ENCODE data around the gene CDK14.

Gene CDK14

GRCh38 chr7:90671571-90671970 lies 75.5 kb downstream of the CDK14 start:
- TF ChIP-seq CTCF (IDR thresholded peaks at IDR 0.05; ENCODE audit: borderline replicate concordance, extremely low read depth, low read length, poor library complexity, severe bottlenecking) = no peak
- no peak for TF ChIP-seq EZH2 (IDR thresholded peaks at IDR 0.05; ENCODE audit: borderline replicate concordance, low read depth, low read length, severe bottlenecking)
- no peak overlapping the region for H3K4me3 ChIP-seq (ENCODE audit: low read depth in 1 of 2, low read length in 2 of 2)
- H3K9me3 ChIP-seq (ENCODE audit: insufficient read depth, low read length, severe bottlenecking) = no peaks in the 10 kb centered on the region
- DNase-seq = no peak
- H3K4me2 ChIP-seq (ENCODE audit: insufficient read depth, low read length) = no peak overlapping the region
- H3K36me3 ChIP-seq (ENCODE audit: insufficient read depth, low read length) = no peaks in the 10 kb centered on the region
- no peaks in the 10 kb centered on the region for H4K20me1 ChIP-seq (ENCODE audit: insufficient read depth, low read length)
- ATAC-seq (ENCODE audit: insufficient read depth, low read depth) = no peak
- no peak overlapping the region for H2AFZ ChIP-seq (ENCODE audit: low read depth, low read length)
- H3K4me1 ChIP-seq (ENCODE audit: insufficient read depth, low read length) = no peaks in the 10 kb centered on the region
- no peak overlapping the region for H3K27ac ChIP-seq (ENCODE audit: low read length)
- no peaks in the 10 kb centered on the region for H3K27me3 ChIP-seq (ENCODE audit: insufficient read depth, low read length, poor library complexity)
- no peak overlapping the region for H3K9ac ChIP-seq (ENCODE audit: low read depth, low read length)
- no peaks in the 10 kb centered on the region for H3K79me2 ChIP-seq (ENCODE audit: insufficient read depth, low read length)

- H3K9ac ChIP-seq (ENCODE audit: low read depth, low read length) = no peak overlapping the region
- H3K4me2 ChIP-seq (ENCODE audit: insufficient read depth, low read length) = no peak overlapping the region
- no peak overlapping the region for H3K27ac ChIP-seq (ENCODE audit: low read length)
- H3K36me3 ChIP-seq (ENCODE audit: insufficient read depth, low read length) = no peaks in the 10 kb centered on the region
- no peak for DNase-seq
- no peaks in the 10 kb centered on the region for H3K4me1 ChIP-seq (ENCODE audit: insufficient read depth, low read length)
- H3K79me2 ChIP-seq (ENCODE audit: insufficient read depth, low read length) = no peaks in the 10 kb centered on the region
- no peaks in the 10 kb centered on the region for H4K20me1 ChIP-seq (ENCODE audit: insufficient read depth, low read length)
- ATAC-seq (ENCODE audit: insufficient read depth, low read depth) = no peak
- H3K4me3 ChIP-seq (ENCODE audit: low read depth in 1 of 2, low read length in 2 of 2) = no peak overlapping the region
- no peaks in the 10 kb centered on the region for H3K9me3 ChIP-seq (ENCODE audit: insufficient read depth, low read length, severe bottlenecking)
- H3K27me3 ChIP-seq (ENCODE audit: insufficient read depth, low read length, poor library complexity) = no peaks in the 10 kb centered on the region
- no peak overlapping the region for H2AFZ ChIP-seq (ENCODE audit: low read depth, low read length)
- TF ChIP-seq EZH2 (IDR thresholded peaks at IDR 0.05; ENCODE audit: borderline replicate concordance, low read depth, low read length, severe bottlenecking) = no peak
- TF ChIP-seq CTCF (IDR thresholded peaks at IDR 0.05; ENCODE audit: borderline replicate concordance, extremely low read depth, low read length, poor library complexity, severe bottlenecking) = no peak
Observed at GRCh38 chr7:90672210-90672609, 76.1 kb downstream of the CDK14 start.

- DNase-seq (no peak), ATAC-seq (ENCODE audit: insufficient read depth, low read depth) (no peak)
- Histone ChIP-seq H3K36me3 (ENCODE audit: insufficient read depth, low read length) (no peaks in the 10 kb centered on the region), H3K4me1 (ENCODE audit: insufficient read depth, low read length) (no peaks in the 10 kb centered on the region), H3K79me2 (ENCODE audit: insufficient read depth, low read length) (no peaks in the 10 kb centered on the region), H3K27ac (ENCODE audit: low read length) (no peak overlapping the region), H2AFZ (ENCODE audit: low read depth, low read length) (no peak overlapping the region), H3K9me3 (ENCODE audit: insufficient read depth, low read length, severe bottlenecking) (no peaks in the 10 kb centered on the region), H4K20me1 (ENCODE audit: insufficient read depth, low read length) (no peaks in the 10 kb centered on the region), H3K4me2 (ENCODE audit: insufficient read depth, low read length) (no peak overlapping the region), H3K9ac (ENCODE audit: low read depth, low read length) (no peak overlapping the region), H3K4me3 (ENCODE audit: low read depth in 1 of 2, low read length in 2 of 2) (no peak overlapping the region), H3K27me3 (ENCODE audit: insufficient read depth, low read length, poor library complexity) (no peaks in the 10 kb centered on the region)
- TF ChIP-seq CTCF (IDR thresholded peaks at IDR 0.05; ENCODE audit: borderline replicate concordance, extremely low read depth, low read length, poor library complexity, severe bottlenecking) = no peak
- no peak for TF ChIP-seq EZH2 (IDR thresholded peaks at IDR 0.05; ENCODE audit: borderline replicate concordance, low read depth, low read length, severe bottlenecking)
Observed at GRCh38 chr7:90674625-90675024, 78.5 kb downstream of the CDK14 start.

- Histone ChIP-seq H4K20me1 (ENCODE audit: insufficient read depth, low read length) (no peaks in the 10 kb centered on the region), H3K27ac (ENCODE audit: low read length) (no peak overlapping the region), H3K36me3 (ENCODE audit: insufficient read depth, low read length) (no peaks in the 10 kb centered on the region), H2AFZ (ENCODE audit: low read depth, low read length) (no peak overlapping the region), H3K79me2 (ENCODE audit: insufficient read depth, low read length) (no peaks in the 10 kb centered on the region), H3K4me1 (ENCODE audit: insufficient read depth, low read length) (no peaks in the 10 kb centered on the region), H3K4me2 (ENCODE audit: insufficient read depth, low read length) (no peak overlapping the region), H3K9me3 (ENCODE audit: insufficient read depth, low read length, severe bottlenecking) (no peaks in the 10 kb centered on the region), H3K9ac (ENCODE audit: low read depth, low read length) (no peak overlapping the region), H3K27me3 (ENCODE audit: insufficient read depth, low read length, poor library complexity) (no peaks in the 10 kb centered on the region), H3K4me3 (ENCODE audit: low read depth in 1 of 2, low read length in 2 of 2) (no peak overlapping the region)
- no peak for ATAC-seq (ENCODE audit: insufficient read depth, low read depth)
- TF ChIP-seq CTCF (IDR thresholded peaks at IDR 0.05; ENCODE audit: borderline replicate concordance, extremely low read depth, low read length, poor library complexity, severe bottlenecking) (no peak), EZH2 (IDR thresholded peaks at IDR 0.05; ENCODE audit: borderline replicate concordance, low read depth, low read length, severe bottlenecking) (no peak)
- DNase-seq = no peak
Observed at GRCh38 chr7:90675982-90676381, 79.9 kb downstream of the CDK14 start.

All from DND-41 (cell line).